ENCODE measurements around the gene PLA2G4E. TPM values are rescaled to one million over a fixed set of nuclear protein-coding genes. Genes with fewer than 3 reads are reported as not detected.

PLA2G4E gene
- total RNA-seq, 2 experiments from 2014 or later: not detected

DNA sequence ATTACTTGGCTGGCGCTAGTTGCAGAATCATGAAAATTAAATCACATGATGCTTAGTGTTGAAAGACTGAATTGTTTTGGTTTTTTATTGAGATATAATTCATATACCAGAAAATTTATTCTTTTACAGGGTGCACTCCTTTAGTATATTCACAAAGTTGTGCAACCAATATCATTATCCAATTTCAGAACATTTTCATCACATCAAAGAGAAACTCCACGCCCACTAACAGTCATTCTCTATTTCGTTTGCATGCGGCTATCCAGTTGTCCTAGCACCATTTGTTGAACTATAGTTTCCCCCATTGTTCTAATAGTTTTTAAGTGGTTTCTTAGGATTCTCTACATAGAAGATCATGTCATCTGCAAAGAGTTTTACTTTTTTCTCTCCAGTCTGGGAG, 52.1 kb downstream of the PLA2G4E start:
- H3K4me3 ChIP-seq (ENCODE audit: low read length): no peak overlapping the region
- peaks cover 13% of the 10 kb centered on the region for H3K36me3 Mint-ChIP-seq (ENCODE audit: low read depth)
- intact Hi-C loops (cut with DNase I, micrococcal nuclease): no loop called here
- TF ChIP-seq, protein P1, sequence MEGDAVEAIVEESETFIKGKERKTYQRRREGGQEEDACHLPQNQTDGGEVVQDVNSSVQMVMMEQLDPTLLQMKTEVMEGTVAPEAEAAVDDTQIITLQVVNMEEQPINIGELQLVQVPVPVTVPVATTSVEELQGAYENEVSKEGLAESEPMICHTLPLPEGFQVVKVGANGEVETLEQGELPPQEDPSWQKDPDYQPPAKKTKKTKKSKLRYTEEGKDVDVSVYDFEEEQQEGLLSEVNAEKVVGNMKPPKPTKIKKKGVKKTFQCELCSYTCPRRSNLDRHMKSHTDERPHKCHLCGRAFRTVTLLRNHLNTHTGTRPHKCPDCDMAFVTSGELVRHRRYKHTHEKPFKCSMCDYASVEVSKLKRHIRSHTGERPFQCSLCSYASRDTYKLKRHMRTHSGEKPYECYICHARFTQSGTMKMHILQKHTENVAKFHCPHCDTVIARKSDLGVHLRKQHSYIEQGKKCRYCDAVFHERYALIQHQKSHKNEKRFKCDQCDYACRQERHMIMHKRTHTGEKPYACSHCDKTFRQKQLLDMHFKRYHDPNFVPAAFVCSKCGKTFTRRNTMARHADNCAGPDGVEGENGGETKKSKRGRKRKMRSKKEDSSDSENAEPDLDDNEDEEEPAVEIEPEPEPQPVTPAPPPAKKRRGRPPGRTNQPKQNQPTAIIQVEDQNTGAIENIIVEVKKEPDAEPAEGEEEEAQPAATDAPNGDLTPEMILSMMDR (IDR thresholded peaks at IDR 0.05): no peak
- H3K27me3 ChIP-seq (ENCODE audit: control insufficient read depth in 1 of 2, insufficient read depth in 2 of 2, low read length in 2 of 2): no peaks in the 10 kb centered on the region
- H3K4me1 ChIP-seq (ENCODE audit: insufficient read depth, low read length): peaks cover 54% of the 10 kb centered on the region
- peaks cover 2% of the 10 kb centered on the region for H3K27me3 Mint-ChIP-seq
- CTCF ChIA-PET: interaction anchor here (1.0 kb wide), 1 partner anchor 74 kb away, joined by 3 read pairs; no protein-coding TSS in a partner anchor
- no peaks in the 10 kb centered on the region for H3K36me3 ChIP-seq (ENCODE audit: insufficient read depth, low read length)
- DNase-seq: no peak
- POLR2A ChIA-PET: interaction anchor here (0.6 to 9.3 kb wide), 2 partner anchors 32 to 65 kb away, joined by 5 to 209 read pairs; no protein-coding TSS in a partner anchor
- H3K4me1 Mint-ChIP-seq (ENCODE audit: low read depth): peaks cover 61% of the 10 kb centered on the region
- peak overlapping the region; percentile 34 for H3K27ac Mint-ChIP-seq
- H3K9me3 Mint-ChIP-seq: no peaks in the 10 kb centered on the region
- H3K27ac ChIP-seq (ENCODE audit: low read depth in 1 of 2, low read length in 2 of 2): no peak overlapping the region
- no peak overlapping the region for H3K4me3 Mint-ChIP-seq
- no peak for ATAC-seq (ENCODE audit: poor library complexity)
- no peaks in the 10 kb centered on the region for H3K9me3 ChIP-seq (ENCODE audit: control insufficient read depth in 1 of 2, insufficient read depth in 1 of 2, low read length in 2 of 2)

- H3K4me3 ChIP-seq (ENCODE audit: low read length): no peak overlapping the region
- H3K27ac ChIP-seq (ENCODE audit: low read depth in 1 of 2, low read length in 2 of 2): no peak overlapping the region
- ATAC-seq (ENCODE audit: poor library complexity): no peak
- CTCF ChIA-PET: interaction anchor here (1.0 kb wide), 1 partner anchor 73 kb away, joined by 3 read pairs; no protein-coding TSS in a partner anchor
- H3K9me3 ChIP-seq (ENCODE audit: control insufficient read depth in 1 of 2, insufficient read depth in 1 of 2, low read length in 2 of 2): no peaks in the 10 kb centered on the region
- peaks cover 58% of the 10 kb centered on the region for H3K4me1 Mint-ChIP-seq (ENCODE audit: low read depth)
- H3K4me3 Mint-ChIP-seq: peak overlapping the region; percentile 42
- no peaks in the 10 kb centered on the region for H3K27me3 Mint-ChIP-seq
- intact Hi-C loops (cut with DNase I, micrococcal nuclease): no loop called here
- H3K36me3 ChIP-seq (ENCODE audit: insufficient read depth, low read length): no peaks in the 10 kb centered on the region
- H3K27ac Mint-ChIP-seq: peak overlapping the region; percentile 34
- POLR2A ChIA-PET: interaction anchor here (1.4 to 9.3 kb wide), 2 partner anchors 25 to 31 kb away, joined by 4 to 209 read pairs; no protein-coding TSS in a partner anchor
- H3K4me1 ChIP-seq (ENCODE audit: insufficient read depth, low read length): peaks cover 48% of the 10 kb centered on the region
- TF ChIP-seq, protein P1 (IDR thresholded peaks at IDR 0.05): no peak
- DNase-seq: peak in 3 of 14 experiments; percentile 18 to 58 (median 50)
- no peaks in the 10 kb centered on the region for H3K9me3 Mint-ChIP-seq
- H3K36me3 Mint-ChIP-seq (ENCODE audit: low read depth): peaks cover 11% of the 10 kb centered on the region
- H3K27me3 ChIP-seq (ENCODE audit: control insufficient read depth in 1 of 2, insufficient read depth in 2 of 2, low read length in 2 of 2): no peaks in the 10 kb centered on the region
Measured at GRCh38 chr15:41967506-41968206, 53.2 kb downstream of the PLA2G4E start.

GRCh38 chr15:41966920-41967465, 53.8 kb downstream of the PLA2G4E start:
- Histone ChIP-seq H3K36me3 (ENCODE audit: insufficient read depth, low read length) (no peaks in the 10 kb centered on the region), H3K27ac (ENCODE audit: low read depth in 1 of 2, low read length in 2 of 2) (no peak overlapping the region), H3K27me3 (ENCODE audit: control insufficient read depth in 1 of 2, insufficient read depth in 2 of 2, low read length in 2 of 2) (no peaks in the 10 kb centered on the region), H3K9me3 (ENCODE audit: control insufficient read depth in 1 of 2, insufficient read depth in 1 of 2, low read length in 2 of 2) (no peaks in the 10 kb centered on the region), H3K4me3 (ENCODE audit: low read length) (no peak overlapping the region), H3K4me1 (ENCODE audit: insufficient read depth, low read length) (peaks cover 47% of the 10 kb centered on the region)
- Mint-ChIP-seq H3K27ac (no peak overlapping the region), H3K9me3 (no peaks in the 10 kb centered on the region), H3K36me3 (ENCODE audit: low read depth) (peaks cover 7% of the 10 kb centered on the region), H3K4me1 (ENCODE audit: low read depth) (peaks cover 58% of the 10 kb centered on the region), H3K27me3 (no peaks in the 10 kb centered on the region), H3K4me3 (no peak overlapping the region)
- ChIA-PET CTCF (interaction anchor here (1.1 kb wide), 1 partner anchor 30 kb away, joined by 3 read pairs; no protein-coding TSS in a partner anchor), POLR2A (interaction anchor here (1.4 to 9.3 kb wide), 2 partner anchors 24 to 30 kb away, joined by 4 to 209 read pairs; no protein-coding TSS in a partner anchor)
- intact Hi-C loops (cut with DNase I, micrococcal nuclease): no loop called here
- ATAC-seq (ENCODE audit: poor library complexity) (no peak), DNase-seq (no peak)
- TF ChIP-seq, protein P1 (IDR thresholded peaks at IDR 0.05): no peak

Measured in CD4-positive, alpha-beta T cell (primary cell).